ENCODE results near the gene TUBB2B. TPM values are rescaled to one million over a fixed set of nuclear protein-coding genes. Genes with fewer than 3 reads are reported as not detected.

TUBB2B gene
- total and polyA plus RNA-seq, 9 of the 15 experiments (the other 6 are each of a cell fraction or from before 2014, with no cell fraction given): 0.11 to 9.7 (median 4.6) TPM

DNA sequence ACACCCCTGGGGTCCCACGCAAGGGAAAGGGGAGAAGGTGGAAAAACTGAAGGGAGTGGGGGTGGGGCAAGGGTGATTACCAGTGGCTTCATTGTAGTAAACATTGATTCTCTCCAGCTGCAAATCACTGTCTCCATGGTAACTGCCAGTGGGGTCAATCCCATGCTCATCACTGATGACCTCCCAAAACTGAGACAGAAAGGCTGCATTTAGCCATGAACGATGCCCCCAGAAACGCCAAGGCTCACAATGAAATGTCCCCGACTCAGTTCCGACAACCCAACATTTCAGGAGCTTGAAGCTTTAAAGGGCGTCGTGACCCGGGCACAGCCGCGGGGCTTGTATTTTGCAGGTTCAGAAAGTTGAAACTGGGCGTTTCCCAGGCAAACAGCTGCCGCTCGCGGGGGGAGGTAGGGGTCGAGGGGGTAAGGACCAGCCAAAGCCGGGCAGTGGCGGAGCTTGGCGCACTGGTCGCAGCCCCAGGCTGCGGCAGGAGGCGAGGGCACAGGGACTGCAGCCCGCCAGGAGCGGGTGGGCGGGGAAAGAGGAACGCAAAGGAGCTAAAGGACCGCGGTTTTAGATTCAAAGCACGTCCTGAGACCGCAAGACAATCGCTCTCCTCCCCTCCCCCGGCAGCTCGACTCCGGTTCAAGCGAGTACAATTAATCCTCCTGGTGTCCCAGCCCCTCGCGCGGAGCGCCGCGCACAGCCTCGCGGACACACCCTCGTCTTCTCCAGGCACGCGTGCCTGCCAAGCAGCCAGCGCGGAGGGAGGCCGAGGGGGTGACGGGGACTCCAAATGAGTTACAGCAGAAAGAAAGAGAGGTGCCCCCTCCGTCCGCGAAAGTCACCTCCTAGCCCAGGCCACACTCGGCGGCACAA, 731 bp downstream of the TUBB2B start (continued):
- TF ChIP-seq, protein P1, sequence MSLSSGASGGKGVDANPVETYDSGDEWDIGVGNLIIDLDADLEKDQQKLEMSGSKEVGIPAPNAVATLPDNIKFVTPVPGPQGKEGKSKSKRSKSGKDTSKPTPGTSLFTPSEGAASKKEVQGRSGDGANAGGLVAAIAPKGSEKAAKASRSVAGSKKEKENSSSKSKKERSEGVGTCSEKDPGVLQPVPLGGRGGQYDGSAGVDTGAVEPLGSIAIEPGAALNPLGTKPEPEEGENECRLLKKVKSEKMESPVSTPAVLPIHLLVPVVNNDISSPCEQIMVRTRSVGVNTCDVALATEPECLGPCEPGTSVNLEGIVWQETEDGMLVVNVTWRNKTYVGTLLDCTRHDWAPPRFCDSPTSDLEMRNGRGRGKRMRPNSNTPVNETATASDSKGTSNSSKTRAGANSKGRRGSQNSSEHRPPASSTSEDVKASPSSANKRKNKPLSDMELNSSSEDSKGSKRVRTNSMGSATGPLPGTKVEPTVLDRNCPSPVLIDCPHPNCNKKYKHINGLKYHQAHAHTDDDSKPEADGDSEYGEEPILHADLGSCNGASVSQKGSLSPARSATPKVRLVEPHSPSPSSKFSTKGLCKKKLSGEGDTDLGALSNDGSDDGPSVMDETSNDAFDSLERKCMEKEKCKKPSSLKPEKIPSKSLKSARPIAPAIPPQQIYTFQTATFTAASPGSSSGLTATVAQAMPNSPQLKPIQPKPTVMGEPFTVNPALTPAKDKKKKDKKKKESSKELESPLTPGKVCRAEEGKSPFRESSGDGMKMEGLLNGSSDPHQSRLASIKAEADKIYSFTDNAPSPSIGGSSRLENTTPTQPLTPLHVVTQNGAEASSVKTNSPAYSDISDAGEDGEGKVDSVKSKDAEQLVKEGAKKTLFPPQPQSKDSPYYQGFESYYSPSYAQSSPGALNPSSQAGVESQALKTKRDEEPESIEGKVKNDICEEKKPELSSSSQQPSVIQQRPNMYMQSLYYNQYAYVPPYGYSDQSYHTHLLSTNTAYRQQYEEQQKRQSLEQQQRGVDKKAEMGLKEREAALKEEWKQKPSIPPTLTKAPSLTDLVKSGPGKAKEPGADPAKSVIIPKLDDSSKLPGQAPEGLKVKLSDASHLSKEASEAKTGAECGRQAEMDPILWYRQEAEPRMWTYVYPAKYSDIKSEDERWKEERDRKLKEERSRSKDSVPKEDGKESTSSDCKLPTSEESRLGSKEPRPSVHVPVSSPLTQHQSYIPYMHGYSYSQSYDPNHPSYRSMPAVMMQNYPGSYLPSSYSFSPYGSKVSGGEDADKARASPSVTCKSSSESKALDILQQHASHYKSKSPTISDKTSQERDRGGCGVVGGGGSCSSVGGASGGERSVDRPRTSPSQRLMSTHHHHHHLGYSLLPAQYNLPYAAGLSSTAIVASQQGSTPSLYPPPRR (CRISPR knock-in tag; IDR thresholded peaks at IDR 0.05; ENCODE audit: borderline replicate concordance): no peak
- TF ChIP-seq CXXC5 (CRISPR knock-in tag; IDR thresholded peaks at IDR 0.05) (peak; percentile 87), SREBF2 (CRISPR knock-in tag; IDR thresholded peaks at IDR 0.05) (no peak), MED1 (CRISPR knock-in tag; IDR thresholded peaks at IDR 0.05; ENCODE audit: borderline replicate concordance) (no peak), REST (IDR thresholded peaks at IDR 0.05; ENCODE audit: borderline replicate concordance) (peak; percentile 91), REST (CRISPR knock-in tag; IDR thresholded peaks at IDR 0.05; ENCODE audit: low read depth) (no peak), CHD1 (IDR thresholded peaks at IDR 0.05; ENCODE audit: low read length) (no peak), BRF2 (IDR thresholded peaks at IDR 0.05; ENCODE audit: borderline replicate concordance, insufficient read depth, insufficient read length) (no peak), KLF6 (CRISPR knock-in tag; IDR thresholded peaks at IDR 0.05; ENCODE audit: borderline replicate concordance) (no peak), ZNF12 (CRISPR knock-in tag; IDR thresholded peaks at IDR 0.05) (0 out of 2 replicates have a peak, but pooled peaks have one; percentile 34), BCOR (IDR thresholded peaks at IDR 0.05) (0 out of 2 replicates have a peak, but pooled peaks have one; percentile 12)
